BJ (cell line): Measurements from ENCODE around the gene HADHB. TPM values are rescaled to one million over a fixed set of nuclear protein-coding genes. Genes with fewer than 3 reads are reported as not detected.
"Not testable (repeated sequence)": the region's sequence is repeated elsewhere in the genome, so short reads cannot be mapped to it uniquely, and the experiment has no call there.

Source experiments
- CTCF ChIA-PET: fragments of 350-600 bp; formaldehyde crosslinking; extraction: SDS; loops from one replicate; lab custom pipeline; 2021; ENCODE audit warnings: antibody characterized with exemption, inconsistent platforms; lab: Yijun Ruan, JAX
- POLR2A ChIA-PET: fragments of 300-600 bp; sonication (Branson Sonifier 250); formaldehyde crosslinking; extraction: SDS; loops from one replicate; lab custom pipeline; 2021; ENCODE audit warnings: antibody characterized with exemption; lab: Charles Lee
- DNase-seq: peaks from one replicate; pipeline ENCODE4 v3.0.0-alpha.2; 2011; ENCODE audit warnings: low read depth
- H3K27me3 ChIP-seq: 2 replicates; pipeline ENCODE4 v1.6.0; 2011; ENCODE audit warnings: low read length; ENCODE audit not compliant: control insufficient read depth, insufficient read depth
- H3K36me3 ChIP-seq: 2 replicates; pipeline ENCODE4 v1.5.1; 2011; ENCODE audit warnings: low read length; ENCODE audit not compliant: control insufficient read depth, insufficient read depth
- H3K4me3 ChIP-seq: 2 replicates; pipeline ENCODE4 v1.5.1; 2011; ENCODE audit warnings: low read depth, mild to moderate bottlenecking, control low read depth, low read length
- polyA plus RNA-seq: library from polyadenylated mRNA; depleted of rRNA; stranded (reverse); fragments of >200 nt; gene quantifications from 2 replicates; pipeline ENCODE4 v1.2.3, GENCODE V29; 2011
- TF ChIP-seq, protein P1 (sequence below): IDR thresholded peaks from 2 replicates; pipeline ENCODE4 v1.5.1; 2011; ENCODE audit warnings: low read depth, mild to moderate bottlenecking, control low read depth, inconsistent platforms, low read length, moderate library complexity; ENCODE audit not compliant: insufficient read depth

HADHB gene
- polyA plus RNA-seq, 1 experiment, result 99.4 TPM

DNA sequence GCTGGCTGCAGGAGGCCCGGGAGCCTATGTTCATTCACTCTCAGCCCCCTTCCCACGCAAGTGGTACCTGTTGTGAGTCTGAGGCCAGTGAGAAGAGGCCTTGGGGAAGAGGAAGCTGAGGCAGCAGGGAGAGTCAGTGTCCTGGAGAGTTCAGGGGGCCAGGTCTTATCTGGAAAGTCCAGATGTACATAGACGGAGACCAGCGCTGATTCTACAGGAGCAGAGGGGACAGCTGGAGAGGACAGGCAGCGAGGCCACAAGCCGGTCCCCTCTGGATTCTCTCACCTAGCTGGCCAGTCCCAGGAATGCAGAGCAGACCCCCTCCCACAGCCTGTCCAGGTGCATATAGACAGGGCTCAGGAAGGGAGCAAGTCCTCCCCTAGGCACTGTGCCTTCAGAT lies 72.1 kb downstream of the HADHB start:
- TF ChIP-seq, protein P1, sequence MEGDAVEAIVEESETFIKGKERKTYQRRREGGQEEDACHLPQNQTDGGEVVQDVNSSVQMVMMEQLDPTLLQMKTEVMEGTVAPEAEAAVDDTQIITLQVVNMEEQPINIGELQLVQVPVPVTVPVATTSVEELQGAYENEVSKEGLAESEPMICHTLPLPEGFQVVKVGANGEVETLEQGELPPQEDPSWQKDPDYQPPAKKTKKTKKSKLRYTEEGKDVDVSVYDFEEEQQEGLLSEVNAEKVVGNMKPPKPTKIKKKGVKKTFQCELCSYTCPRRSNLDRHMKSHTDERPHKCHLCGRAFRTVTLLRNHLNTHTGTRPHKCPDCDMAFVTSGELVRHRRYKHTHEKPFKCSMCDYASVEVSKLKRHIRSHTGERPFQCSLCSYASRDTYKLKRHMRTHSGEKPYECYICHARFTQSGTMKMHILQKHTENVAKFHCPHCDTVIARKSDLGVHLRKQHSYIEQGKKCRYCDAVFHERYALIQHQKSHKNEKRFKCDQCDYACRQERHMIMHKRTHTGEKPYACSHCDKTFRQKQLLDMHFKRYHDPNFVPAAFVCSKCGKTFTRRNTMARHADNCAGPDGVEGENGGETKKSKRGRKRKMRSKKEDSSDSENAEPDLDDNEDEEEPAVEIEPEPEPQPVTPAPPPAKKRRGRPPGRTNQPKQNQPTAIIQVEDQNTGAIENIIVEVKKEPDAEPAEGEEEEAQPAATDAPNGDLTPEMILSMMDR, result no peak
- CTCF ChIA-PET, result interaction anchor here (0.8 kb wide), 1 partner anchor 464 kb away, joined by 3 read pairs; no protein-coding TSS in a partner anchor
- H3K36me3 ChIP-seq, result no peaks in the 10 kb centered on the region
- no peak for DNase-seq
- POLR2A ChIA-PET, result interaction anchor here (0.6 kb wide), 1 partner anchor 24 kb away, joined by 3 read pairs; no protein-coding TSS in a partner anchor
- peaks cover 13% of the 10 kb centered on the region for H3K27me3 ChIP-seq
- H3K4me3 ChIP-seq, result no peak overlapping the region

DNA sequence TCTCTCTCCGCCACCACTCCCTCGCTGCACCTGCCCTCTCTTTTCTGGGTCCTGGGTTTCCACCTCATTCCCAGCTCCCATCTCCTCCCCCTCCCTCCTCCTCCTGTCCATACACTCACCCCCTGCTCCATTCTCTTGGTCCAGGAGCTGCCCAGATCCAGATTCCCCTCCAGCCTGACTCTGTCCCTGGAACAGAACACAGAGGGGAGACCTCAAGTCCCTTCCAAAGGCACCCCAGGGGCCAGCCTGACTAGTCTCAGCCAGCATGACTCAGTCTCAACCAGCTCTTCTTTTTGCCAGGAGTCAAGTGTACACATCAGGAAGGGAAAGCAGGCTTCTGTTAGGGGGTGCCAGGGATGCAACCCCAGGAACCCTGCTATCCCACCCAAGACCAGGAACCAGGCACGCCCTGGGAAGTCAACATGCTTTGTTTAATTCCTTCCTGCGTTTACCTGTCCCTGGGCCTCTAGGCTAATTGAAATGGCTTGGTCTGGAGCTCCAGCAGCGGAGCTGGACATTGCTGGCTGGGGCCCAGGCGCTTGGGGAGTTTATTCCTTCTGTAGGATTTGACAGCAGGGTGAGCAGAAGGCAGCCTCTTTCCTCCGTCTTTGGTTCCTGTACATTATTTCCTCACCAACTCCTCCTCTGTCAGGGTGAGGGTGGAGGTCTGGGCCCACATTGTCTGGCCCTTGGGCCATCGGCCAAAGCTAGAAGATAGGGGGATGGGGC lies 72.8 kb downstream of the HADHB start:
- no peak overlapping the region for H3K4me3 ChIP-seq
- CTCF ChIA-PET, result interaction anchor here (0.6 to 1.3 kb wide), 3 partner anchors 13 to 109 kb away, joined by 3 to 7 read pairs (median 3); no protein-coding TSS in a partner anchor
- H3K36me3 ChIP-seq, result no peaks in the 10 kb centered on the region
- POLR2A ChIA-PET, result no interaction called here
- DNase-seq, result no peak
- TF ChIP-seq, protein P1, result no peak
- H3K27me3 ChIP-seq, result peaks cover 13% of the 10 kb centered on the region

DNA sequence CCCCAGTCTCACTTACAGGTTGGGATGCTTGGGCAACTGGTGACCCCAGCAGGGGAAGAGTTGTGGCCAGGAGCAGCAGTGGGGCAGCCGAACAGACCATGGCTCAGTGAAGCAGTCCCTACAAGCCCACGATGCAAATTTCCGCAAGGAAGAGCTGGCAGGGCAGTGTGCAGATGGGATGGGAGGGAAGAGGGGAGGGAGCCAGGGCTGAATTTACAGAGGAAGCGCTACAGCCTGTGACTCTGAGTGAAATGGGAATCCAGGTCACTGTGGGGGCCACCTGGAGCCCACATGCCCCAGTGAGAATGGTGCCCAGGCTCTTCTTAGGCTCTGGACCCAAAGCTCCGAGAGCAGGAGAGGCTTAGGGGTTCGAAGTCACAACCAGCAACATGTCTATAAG lies 74.2 kb downstream of the HADHB start:
- H3K4me3 ChIP-seq, result no peak overlapping the region
- ChIA-PET POLR2A (no interaction called here), CTCF (interaction anchor here (3.4 kb wide), 1 partner anchor 12 kb away, joined by 14 read pairs; no protein-coding TSS in a partner anchor)
- no peak for DNase-seq
- no peaks in the 10 kb centered on the region for H3K36me3 ChIP-seq
- TF ChIP-seq, protein P1, result no peak
- H3K27me3 ChIP-seq, result peaks cover 13% of the 10 kb centered on the region

DNA sequence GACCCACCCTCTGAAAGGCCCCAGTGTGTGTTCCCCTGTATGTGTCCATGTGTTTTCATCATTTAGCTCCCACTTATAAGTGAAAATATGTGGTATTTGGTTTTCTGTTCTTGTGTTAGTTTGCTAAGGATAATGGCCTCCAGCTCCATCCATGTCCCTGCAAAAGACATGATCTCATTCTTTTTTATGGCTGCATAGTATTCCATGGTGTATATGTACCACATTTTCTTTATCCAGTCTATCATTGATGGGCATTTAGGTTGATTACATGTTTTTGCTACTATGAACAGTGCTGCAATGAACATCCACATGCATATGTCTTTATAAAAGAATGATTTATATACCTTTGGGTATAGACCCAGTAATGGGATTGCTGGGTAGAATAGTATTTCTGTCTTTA lies 79.7 kb downstream of the HADHB start:
- H3K4me3 ChIP-seq, H3K36me3 ChIP-seq, DNase-seq, H3K27me3 ChIP-seq, POLR2A ChIA-PET: not testable (repeated sequence)
- CTCF ChIA-PET, result interaction anchor here (1.2 kb wide), 1 partner anchor 143 kb away, joined by 3 read pairs; no protein-coding TSS in a partner anchor

DNA sequence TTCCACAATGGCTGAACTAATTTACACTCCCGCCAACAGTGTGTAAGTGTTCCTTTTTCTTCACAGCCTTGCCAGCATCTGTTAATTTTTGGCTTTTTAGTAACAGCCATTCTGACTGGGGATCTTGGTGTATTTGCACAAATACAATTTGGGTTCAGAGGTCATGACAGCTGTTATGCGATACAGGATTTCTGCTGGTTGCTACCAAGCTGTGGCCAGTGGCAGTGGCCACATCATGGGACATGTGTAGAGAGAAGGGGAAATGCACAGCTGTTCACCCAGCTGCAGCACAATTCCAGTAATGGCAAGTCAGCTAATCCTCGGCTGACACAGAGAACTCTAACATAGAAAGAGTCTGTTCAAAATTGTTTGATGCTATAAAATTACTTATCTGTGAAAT lies 80.2 kb downstream of the HADHB start:
- Histone ChIP-seq H3K4me3 (no peak overlapping the region), H3K27me3 (peaks cover 2% of the 10 kb centered on the region; the same call in 1 of the 2 replicates), H3K36me3 (no peaks in the 10 kb centered on the region)
- TF ChIP-seq, protein P1, result no peak
- ChIA-PET POLR2A (no interaction called here), CTCF (interaction anchor here (0.9 to 1.5 kb wide), 3 partner anchors 15 to 143 kb away, joined by 3 read pairs; no protein-coding TSS in a partner anchor)
- DNase-seq, result no peak
